Measurements from ENCODE around the gene MAEL.

Gene MAEL

GRCh38 chr1:166988974-166989515 lies at the start of gene MAEL:
MAEL (plus strand) TSS chr1:166989280; CDS start chr1:166989353, 73 bp downstream.
- no peaks in the 10 kb centered on the region for H3K36me3 Mint-ChIP-seq (ENCODE audit: low read depth)
- peaks cover 9% of the 10 kb centered on the region for H3K9me3 Mint-ChIP-seq
- no peaks in the 10 kb centered on the region for H3K4me1 Mint-ChIP-seq (ENCODE audit: low read depth)
- H3K27me3 Mint-ChIP-seq: peaks cover 2% of the 10 kb centered on the region
- H3K27ac Mint-ChIP-seq: no peak within 1 kb of the TSS
- H3K4me3 Mint-ChIP-seq: no peak within 1 kb of the TSS
- intact Hi-C loops (cut with micrococcal nuclease): no loop called here

- no peaks in the 10 kb centered on the region for H3K27me3 Mint-ChIP-seq
- H3K36me3 Mint-ChIP-seq (ENCODE audit: low read depth): no peaks in the 10 kb centered on the region
- intact Hi-C loops (cut with micrococcal nuclease): no loop called here
- no peak overlapping the region for H3K27ac Mint-ChIP-seq
- no peaks in the 10 kb centered on the region for H3K9me3 Mint-ChIP-seq
- H3K4me1 Mint-ChIP-seq (ENCODE audit: low read depth): no peaks in the 10 kb centered on the region
- no peak overlapping the region for H3K4me3 Mint-ChIP-seq
Observed at GRCh38 chr1:166939741-166940375, 49.2 kb upstream of the MAEL start.

- no peaks in the 10 kb centered on the region for H3K9me3 Mint-ChIP-seq
- peaks cover 18% of the 10 kb centered on the region for H3K4me1 Mint-ChIP-seq (ENCODE audit: low read depth)
- no peak overlapping the region for H3K4me3 Mint-ChIP-seq
- peaks cover 26% of the 10 kb centered on the region for H3K27me3 Mint-ChIP-seq
- H3K27ac Mint-ChIP-seq: no peak overlapping the region
- no peaks in the 10 kb centered on the region for H3K36me3 Mint-ChIP-seq (ENCODE audit: low read depth)
- intact Hi-C loops (cut with micrococcal nuclease): no loop called here
Observed at GRCh38 chr1:166944186-166944967, 44.7 kb upstream of the MAEL start.

GRCh38 chr1:166947398-166948043 lies 41.6 kb upstream of the MAEL start:
- peak overlapping the region; percentile 25 for H3K27ac Mint-ChIP-seq
- peaks cover 18% of the 10 kb centered on the region for H3K4me1 Mint-ChIP-seq (ENCODE audit: low read depth)
- H3K36me3 Mint-ChIP-seq (ENCODE audit: low read depth): no peaks in the 10 kb centered on the region
- H3K4me3 Mint-ChIP-seq: peak overlapping the region; percentile 53
- peaks cover 26% of the 10 kb centered on the region for H3K27me3 Mint-ChIP-seq
- intact Hi-C loops (cut with micrococcal nuclease): no loop called here
- H3K9me3 Mint-ChIP-seq: no peaks in the 10 kb centered on the region

- intact Hi-C loops (cut with micrococcal nuclease): no loop called here
- peaks cover 26% of the 10 kb centered on the region for H3K27me3 Mint-ChIP-seq
Observed at GRCh38 chr1:166948856-166949350, 40.2 kb upstream of the MAEL start.

GRCh38 chr1:166950156-166950555 lies 38.9 kb upstream of the MAEL start:
- peaks cover 17% of the 10 kb centered on the region for H3K4me1 Mint-ChIP-seq (ENCODE audit: low read depth)
- no peaks in the 10 kb centered on the region for H3K36me3 Mint-ChIP-seq (ENCODE audit: low read depth)
- no peak overlapping the region for H3K4me3 Mint-ChIP-seq
- H3K27me3 Mint-ChIP-seq: peaks cover 26% of the 10 kb centered on the region
- H3K9me3 Mint-ChIP-seq: no peaks in the 10 kb centered on the region
- H3K27ac Mint-ChIP-seq: no peak overlapping the region
- intact Hi-C loops (cut with micrococcal nuclease): no loop called here

More at GRCh38 chr1:166948856-166949350, 40.2 kb upstream of the MAEL start:
- no peak overlapping the region for H3K4me3 Mint-ChIP-seq
- H3K27ac Mint-ChIP-seq: no peak overlapping the region
- no peaks in the 10 kb centered on the region for H3K36me3 Mint-ChIP-seq (ENCODE audit: low read depth)
- H3K4me1 Mint-ChIP-seq (ENCODE audit: low read depth): peaks cover 18% of the 10 kb centered on the region
- H3K9me3 Mint-ChIP-seq: no peaks in the 10 kb centered on the region

- intact Hi-C loops (cut with micrococcal nuclease): no loop called here
- Mint-ChIP-seq H3K27me3 (peaks cover 22% of the 10 kb centered on the region), H3K27ac (no peak overlapping the region), H3K4me3 (no peak overlapping the region), H3K4me1 (ENCODE audit: low read depth) (peaks cover 9% of the 10 kb centered on the region), H3K9me3 (no peaks in the 10 kb centered on the region), H3K36me3 (ENCODE audit: low read depth) (no peaks in the 10 kb centered on the region)
Observed at GRCh38 chr1:166951050-166951449, 38.0 kb upstream of the MAEL start.

GRCh38 chr1:166952002-166952746 lies 36.9 kb upstream of the MAEL start:
- Mint-ChIP-seq H3K4me3 (no peak overlapping the region), H3K4me1 (ENCODE audit: low read depth) (peaks cover 7% of the 10 kb centered on the region), H3K9me3 (no peaks in the 10 kb centered on the region), H3K27ac (no peak overlapping the region), H3K27me3 (peaks cover 13% of the 10 kb centered on the region), H3K36me3 (ENCODE audit: low read depth) (no peaks in the 10 kb centered on the region)
- intact Hi-C loops (cut with micrococcal nuclease): no loop called here

- Mint-ChIP-seq H3K27me3 (no peaks in the 10 kb centered on the region), H3K4me1 (ENCODE audit: low read depth) (no peaks in the 10 kb centered on the region), H3K36me3 (ENCODE audit: low read depth) (no peaks in the 10 kb centered on the region), H3K9me3 (no peaks in the 10 kb centered on the region), H3K27ac (no peak overlapping the region), H3K4me3 (no peak overlapping the region)
- intact Hi-C loops (cut with micrococcal nuclease): no loop called here
Observed at GRCh38 chr1:166953491-166953890, 35.6 kb upstream of the MAEL start.

- Mint-ChIP-seq H3K4me1 (ENCODE audit: low read depth) (no peaks in the 10 kb centered on the region), H3K27me3 (no peaks in the 10 kb centered on the region), H3K9me3 (no peaks in the 10 kb centered on the region), H3K36me3 (ENCODE audit: low read depth) (no peaks in the 10 kb centered on the region), H3K4me3 (no peak overlapping the region), H3K27ac (no peak overlapping the region)
- intact Hi-C loops (cut with micrococcal nuclease): no loop called here
Observed at GRCh38 chr1:166956057-166956850, 32.8 kb upstream of the MAEL start.

- Mint-ChIP-seq H3K4me1 (ENCODE audit: low read depth) (no peaks in the 10 kb centered on the region), H3K27me3 (no peaks in the 10 kb centered on the region), H3K9me3 (no peaks in the 10 kb centered on the region), H3K4me3 (no peak overlapping the region), H3K27ac (no peak overlapping the region), H3K36me3 (ENCODE audit: low read depth) (no peaks in the 10 kb centered on the region)
- intact Hi-C loops (cut with micrococcal nuclease): no loop called here
Observed at GRCh38 chr1:166956872-166957271, 32.2 kb upstream of the MAEL start.

GRCh38 chr1:166960858-166961474 lies 28.1 kb upstream of the MAEL start:
- Mint-ChIP-seq H3K27ac (no peak overlapping the region), H3K9me3 (no peaks in the 10 kb centered on the region), H3K36me3 (ENCODE audit: low read depth) (no peaks in the 10 kb centered on the region)

More at GRCh38 chr1:166960858-166961474, 28.1 kb upstream of the MAEL start:
- Mint-ChIP-seq H3K4me1 (ENCODE audit: low read depth) (no peaks in the 10 kb centered on the region), H3K27me3 (no peaks in the 10 kb centered on the region), H3K4me3 (no peak overlapping the region)
- intact Hi-C loops (cut with micrococcal nuclease): no loop called here
